GDM1 (cell line): Measurements from ENCODE around the gene SDK1.

Source experiments
- DNase-seq: peaks from one replicate; lab custom pipeline; 2025; lab: John Stamatoyannopoulos, UW

The SDK1 gene

DNA sequence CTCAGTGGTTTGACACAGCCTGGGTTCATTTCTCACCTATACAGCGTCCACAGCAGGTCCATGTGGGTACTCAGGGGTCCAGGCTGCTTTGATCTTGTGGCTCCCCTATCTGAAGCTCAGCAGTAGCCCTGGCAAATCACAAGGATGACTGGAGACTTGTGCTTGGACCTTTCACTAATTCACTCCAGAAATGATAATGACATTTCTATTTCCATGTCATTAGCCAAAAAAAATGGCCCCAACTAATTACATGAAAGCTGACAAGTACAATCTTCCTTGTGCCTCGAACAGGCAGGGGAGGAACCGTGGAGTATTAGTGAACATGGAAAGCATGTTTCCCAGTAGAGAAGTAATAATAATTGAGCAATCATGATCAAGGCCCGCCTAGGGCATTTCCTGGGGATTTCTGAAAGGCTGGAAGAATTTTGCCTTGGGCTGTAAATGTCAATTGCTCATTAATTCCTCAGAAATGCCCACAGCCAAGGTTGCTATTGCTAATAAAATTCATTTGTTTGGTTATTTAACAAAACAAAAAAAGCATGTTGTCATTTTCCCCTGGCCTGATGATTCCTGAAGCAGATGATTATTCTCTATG lies 586.1 kb downstream of the SDK1 start:
- DNase-seq = no peak

DNA sequence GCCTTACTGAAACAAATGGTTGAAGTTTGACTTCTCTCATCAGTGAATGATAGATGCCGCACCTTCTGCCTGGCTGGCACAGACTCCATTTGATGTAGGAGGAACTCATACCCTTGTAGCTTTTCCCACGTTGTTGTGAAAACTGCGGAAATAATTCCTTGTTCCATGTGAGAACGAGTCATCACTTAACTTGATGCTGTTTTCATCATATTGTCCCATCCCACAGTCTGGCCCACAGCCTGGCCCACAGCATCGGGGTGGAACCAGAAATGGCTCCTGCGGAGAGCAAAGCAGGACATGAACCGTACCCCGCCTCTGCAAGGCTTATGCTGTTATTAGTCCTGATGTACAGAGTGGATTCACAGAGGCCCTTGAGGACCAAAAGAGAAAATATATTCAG lies 587.0 kb downstream of the SDK1 start:
- DNase-seq = no peak

DNA sequence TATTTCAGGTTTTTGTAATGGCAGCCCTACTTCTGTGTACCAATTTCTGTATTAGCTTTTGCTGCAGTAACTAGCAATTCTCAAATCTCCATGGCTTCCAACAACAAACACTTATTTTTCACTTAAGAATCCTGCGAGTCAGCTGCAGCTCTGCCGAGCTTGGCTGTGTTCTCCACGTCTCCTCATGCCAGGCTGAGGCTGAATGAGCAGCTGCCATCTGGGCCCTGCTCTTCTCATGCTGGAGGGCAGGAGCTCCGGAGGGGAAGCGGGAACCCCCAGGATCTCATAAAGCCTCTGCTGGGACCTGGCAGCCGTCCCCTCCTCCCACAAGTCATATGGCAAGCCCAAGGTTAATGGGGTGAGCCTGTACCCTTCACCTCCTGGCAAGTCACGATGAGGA lies 591.1 kb downstream of the SDK1 start:
- no peak for DNase-seq

DNA sequence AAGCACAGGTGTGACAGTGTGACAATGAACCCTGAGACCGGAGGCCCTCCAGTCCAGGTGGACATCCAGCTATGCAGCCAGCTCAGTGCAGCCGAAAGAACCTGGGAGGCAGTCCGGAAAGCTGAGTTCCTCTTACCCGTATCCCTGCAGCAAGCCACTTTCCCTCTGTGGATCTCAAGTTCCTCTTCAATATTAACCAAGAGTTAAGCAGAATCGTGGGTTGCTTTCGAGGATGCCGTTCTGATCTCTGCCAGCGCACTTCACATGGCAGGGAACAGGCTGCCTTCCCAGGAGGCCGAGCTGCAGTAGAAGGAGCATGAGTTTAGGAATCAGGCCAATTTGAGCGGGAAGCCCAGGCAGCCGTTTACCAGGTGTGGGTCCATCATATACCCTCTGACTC lies 591.6 kb downstream of the SDK1 start:
- DNase-seq = no peak

DNA sequence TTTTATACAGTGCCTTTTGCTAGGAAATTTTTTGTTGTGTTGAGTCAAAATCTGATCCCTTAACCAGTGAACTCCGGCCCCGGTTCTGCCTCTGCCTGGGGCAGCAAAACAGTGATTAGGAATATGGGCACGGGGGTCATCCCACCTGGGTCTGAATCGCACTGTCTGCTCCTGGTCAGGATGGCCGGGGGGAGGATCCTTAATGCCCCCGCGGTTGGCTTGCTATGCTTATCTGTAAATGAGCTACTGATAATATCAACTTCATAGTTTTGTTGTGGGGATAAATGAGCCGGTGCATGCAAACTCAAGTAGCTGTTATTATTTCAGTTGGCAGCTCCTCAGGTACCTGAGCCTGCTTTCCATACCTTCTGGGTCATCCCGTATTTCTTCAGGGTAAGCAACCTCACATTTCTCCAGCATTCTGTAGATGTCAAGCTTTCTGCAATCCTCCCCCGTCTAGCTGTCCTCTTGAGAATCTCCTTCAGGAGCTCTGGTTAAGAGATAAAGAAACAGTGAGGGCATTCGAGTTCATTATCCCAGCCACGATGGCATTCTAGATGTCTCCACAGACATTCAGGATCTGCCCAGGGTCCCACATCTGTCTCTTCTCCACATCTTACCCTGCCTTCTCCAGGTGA lies 592.2 kb downstream of the SDK1 start:
- DNase-seq = no peak

DNA sequence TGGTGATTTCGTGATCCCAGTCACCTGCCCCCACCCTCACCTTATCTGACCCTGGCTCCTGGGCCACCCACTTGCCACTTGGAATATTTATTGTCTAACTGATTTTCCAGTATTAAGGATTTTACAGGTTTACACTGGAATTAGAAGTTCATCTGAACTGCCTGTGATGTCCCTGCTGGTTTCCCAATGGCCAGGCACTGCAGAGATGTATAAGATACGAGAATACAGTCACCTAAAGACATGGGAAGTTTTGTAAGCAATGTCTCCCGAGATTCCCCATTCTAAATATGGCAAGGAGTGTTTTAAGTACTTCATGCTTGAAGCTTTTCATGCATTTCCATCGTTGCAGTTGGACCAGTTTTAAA lies 592.7 kb downstream of the SDK1 start:
- DNase-seq = no peak

DNA sequence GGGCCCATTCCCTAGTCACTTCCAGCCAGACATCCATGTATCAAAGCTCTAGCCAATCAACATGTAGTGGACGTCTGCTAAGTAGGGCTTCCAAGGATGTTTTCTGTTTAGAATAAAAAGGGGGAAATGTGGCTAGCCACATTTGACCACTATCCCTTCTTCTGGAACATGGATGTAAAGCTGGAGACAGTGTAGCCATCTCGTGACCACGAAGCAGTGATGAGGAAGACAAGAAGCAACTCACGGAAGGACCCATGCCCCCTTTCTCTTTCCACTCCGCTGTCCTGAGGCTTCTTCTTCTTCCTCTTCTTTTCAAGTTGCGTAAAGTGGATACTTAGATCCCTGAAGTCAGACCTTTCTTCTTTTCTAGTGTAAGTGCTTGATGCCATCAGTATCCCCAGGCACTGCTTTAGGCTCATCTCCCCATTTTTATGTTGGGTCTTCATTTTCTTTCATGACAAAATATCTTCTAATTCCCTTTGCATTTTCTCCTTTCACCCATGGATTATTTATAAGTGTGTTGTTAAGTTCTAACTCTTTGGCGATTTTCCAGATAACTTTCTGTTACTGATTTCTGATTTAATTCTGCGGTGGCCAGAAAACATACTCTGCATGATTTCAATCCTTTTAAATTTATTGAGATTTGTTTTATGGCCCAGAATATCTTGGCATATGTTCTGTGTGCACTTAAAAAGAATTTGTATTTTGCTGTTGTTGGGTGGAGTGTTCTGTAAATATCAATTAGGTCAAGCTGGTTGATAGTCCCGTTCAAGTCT lies 594.5 kb downstream of the SDK1 start:
- DNase-seq = no peak

DNA sequence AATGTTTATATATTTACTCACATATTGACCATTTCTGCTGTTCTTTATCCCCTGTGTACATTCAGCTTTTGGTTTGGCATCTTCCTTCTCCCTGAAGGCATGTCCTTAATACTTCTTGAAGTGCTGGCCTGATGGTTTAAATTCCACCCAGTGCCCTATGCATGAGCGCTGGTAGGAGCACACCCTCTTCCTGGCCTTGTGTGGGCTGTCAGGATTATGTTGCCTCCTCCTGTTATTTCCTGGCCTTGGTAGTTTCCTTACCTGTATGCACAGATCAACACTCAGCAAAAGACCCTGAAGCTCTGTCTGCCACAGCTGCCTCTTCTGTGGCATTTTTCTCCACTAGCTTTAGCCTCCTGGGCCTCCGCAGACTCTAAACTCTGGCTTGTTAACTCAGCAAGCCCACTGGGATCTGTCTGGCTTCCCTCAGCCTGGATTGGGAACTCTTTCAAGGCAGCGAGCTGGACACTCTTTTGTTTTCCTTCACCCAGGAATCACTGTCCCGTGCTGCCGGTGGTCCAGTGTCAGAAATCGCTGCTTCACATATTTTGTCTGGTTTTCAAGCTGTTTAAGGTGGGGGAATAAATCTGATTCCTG lies 595.2 kb downstream of the SDK1 start:
- no peak for DNase-seq

DNA sequence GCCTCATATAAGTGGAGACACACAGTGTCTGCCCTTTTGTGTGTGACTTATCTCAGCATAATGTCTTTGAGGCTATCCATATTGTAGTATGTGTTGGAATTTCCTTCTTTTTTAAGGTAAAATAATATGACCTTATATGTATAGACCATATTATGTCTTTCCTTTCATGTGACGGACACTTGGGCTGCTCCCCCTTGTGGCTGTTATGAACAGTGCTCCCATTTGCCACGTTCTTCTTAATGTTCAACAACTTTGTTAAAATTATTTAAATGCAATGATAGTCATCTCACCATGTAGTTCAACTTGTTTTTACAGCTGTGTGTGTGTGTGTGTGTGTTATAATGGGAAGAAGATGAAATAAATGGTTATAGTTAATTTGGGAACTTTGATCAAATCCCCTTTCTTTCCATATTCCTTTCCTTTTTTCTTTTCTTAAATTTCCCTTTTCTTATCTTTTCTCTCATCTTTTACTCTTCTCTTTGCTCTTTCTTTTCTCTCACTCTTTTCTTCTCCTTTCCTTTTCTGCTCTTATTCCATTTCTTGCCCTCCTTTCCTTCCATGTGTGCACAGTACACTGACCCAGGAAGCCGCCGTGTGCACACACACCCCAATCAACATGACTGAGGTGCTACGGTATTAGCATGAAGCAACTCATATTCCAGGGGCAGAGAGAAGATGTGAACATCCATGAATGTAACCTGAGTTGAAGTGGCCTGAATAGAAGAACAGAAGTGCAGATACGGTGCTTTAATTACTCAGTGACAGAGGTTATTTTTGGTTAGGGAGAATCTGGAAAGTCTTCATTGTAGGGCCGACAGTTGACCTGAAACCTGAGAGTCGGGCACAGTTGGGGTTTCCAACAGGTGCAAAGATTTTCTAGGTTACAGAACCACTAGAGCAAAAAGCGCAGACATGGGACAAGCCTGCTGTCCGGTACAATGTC lies 596.6 kb downstream of the SDK1 start:
- DNase-seq = no peak

DNA sequence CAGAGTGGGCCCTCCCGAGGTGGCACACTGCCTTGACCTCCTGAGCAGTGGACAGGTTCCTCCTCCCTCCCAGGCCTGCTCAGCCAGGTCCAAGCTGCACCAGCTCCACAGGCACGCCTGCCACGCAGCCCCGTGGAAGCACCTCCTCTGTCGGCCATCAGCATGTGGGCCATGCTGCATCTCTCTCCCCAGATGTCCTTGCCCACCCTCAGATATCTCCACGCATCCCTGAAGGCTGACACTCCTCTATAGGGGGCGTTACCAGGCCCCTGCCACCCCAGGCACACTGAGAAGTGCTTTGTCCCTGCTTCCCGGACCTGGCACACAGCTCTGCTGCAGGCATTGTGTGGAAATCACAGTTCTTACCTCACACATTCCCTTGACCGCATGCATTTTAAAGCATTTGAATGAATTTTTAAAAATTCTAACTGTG lies 598.5 kb downstream of the SDK1 start:
- no peak for DNase-seq

DNA sequence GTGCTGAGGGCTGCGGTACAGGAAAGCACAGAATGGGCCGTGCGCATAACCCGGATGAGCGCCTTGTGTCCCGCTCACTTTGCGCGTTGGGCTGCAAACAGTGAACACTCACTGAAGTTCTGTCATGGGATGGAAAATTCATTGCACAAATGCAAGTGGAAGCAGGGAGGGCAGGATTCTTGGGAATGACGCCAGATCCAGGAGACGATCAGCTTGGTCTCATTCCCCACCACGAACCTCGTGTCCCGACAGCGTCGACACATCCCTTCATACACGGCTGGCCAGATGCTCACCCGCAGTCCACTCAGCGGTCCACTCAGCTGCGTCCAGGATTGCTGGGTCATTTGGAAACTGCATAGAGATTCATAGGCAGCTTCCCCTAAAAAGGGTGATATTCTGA lies 607.1 kb downstream of the SDK1 start:
- no peak for DNase-seq

DNA sequence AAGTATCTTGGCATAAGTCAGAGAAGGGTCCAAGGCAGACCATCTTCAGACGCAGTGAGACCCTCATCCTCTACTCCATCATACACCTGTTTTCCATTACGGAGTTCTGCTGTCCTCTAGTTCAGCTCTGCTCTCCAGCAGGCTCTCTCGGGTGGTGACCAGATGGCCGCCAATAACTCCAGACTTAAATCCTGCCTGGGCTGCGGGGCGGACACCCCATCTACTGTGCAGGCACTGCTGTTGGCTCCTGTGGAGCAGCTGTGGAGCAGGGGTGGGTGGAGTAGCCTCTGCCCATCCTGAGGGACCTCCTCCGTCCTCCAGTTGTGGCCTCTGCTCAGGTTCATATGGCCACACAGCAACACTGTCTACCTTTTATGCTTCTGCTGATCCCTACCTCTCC lies 608.1 kb downstream of the SDK1 start:
- no peak for DNase-seq

DNA sequence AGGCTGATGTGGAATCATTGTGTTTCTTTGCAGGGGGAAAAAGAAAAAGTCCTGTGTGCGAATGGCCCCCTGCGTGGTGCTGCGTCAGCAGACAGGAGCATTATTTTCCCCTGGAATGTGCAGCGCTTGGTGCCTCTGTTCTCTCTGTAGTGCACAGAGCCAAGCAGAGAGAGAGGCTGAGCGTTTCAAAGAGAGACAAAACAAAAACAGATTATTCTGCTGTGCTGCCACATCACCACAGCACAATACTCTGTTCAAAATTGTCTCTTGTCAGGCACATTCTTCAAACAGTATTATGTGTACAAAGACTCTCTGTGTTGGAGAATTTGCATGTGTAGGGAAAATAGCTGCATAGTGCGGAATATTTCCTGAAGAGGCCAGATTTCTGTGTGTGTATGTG lies 609.0 kb downstream of the SDK1 start:
- DNase-seq = no peak

DNA sequence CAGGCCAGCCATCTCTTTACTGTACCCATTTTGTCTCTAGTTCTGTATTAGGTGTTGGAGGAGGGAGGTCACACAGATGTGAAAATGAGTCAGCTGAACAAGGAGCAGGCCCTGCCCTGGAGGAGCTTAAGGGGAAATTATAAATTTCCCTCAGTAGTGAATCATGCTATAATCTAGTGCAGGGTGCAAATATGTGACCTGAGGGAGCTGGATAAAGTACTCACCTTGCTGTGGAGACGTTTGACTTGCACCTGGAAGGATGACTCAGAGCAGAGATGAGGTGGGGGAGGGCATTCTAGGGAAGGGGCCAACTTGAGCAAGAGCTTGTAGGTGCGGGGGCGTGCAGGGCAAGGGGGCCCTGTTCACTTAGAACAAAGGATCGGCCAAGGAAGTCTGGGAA lies 610.6 kb downstream of the SDK1 start:
- no peak for DNase-seq

DNA sequence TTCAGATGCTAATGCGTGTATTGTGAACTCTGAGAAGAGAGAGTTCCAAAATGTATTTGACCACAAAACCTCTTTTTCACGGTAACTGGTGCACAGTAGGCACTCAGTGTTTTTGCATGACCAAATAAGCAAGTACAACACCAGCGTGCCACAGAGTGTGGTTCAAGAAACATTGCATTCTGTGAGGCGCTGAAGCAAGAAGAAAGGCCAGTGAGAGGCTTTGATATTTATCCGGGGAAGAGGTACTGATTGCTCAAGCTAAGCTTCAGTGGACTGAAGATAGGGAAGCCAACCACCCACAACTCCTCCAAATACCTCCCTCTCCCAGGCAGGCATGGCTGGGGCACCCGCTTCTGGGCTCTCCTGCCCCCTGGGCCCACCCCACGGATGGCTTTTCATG lies 611.2 kb downstream of the SDK1 start:
- no peak for DNase-seq

DNA sequence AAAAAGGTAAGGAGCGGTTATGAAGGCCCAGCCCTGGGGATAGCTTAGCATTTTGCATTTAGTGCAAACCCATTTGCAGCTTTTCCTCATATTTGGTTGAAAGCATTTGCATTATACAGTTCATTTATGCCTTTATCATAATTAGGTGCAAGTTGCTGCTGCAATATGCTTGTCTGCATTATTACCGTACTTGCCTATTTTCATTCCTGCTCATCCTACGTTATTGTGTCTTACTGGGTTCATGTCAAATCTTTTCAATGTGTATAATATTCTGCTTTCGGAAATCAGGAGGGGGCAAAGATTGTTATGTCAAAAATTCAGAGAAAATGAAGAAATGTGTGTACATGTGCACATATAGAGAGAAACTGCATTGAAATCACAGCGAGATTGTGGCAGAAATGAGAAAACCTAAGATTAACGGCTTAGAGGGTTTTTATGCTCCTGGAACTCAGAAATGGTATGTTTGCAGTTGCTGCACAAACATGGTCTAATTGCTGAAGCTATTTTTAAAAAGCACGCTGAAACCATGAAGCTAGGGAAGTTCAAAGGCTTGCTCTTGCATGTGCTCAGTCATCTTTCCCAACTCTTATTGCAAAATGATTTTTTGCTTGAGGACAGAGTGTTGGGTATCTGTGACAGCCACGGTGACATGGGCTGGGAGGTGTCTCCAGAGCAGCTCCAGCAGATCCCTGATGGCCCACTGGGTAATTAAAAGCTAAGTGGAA lies 613.2 kb downstream of the SDK1 start:
- no peak for DNase-seq

DNA sequence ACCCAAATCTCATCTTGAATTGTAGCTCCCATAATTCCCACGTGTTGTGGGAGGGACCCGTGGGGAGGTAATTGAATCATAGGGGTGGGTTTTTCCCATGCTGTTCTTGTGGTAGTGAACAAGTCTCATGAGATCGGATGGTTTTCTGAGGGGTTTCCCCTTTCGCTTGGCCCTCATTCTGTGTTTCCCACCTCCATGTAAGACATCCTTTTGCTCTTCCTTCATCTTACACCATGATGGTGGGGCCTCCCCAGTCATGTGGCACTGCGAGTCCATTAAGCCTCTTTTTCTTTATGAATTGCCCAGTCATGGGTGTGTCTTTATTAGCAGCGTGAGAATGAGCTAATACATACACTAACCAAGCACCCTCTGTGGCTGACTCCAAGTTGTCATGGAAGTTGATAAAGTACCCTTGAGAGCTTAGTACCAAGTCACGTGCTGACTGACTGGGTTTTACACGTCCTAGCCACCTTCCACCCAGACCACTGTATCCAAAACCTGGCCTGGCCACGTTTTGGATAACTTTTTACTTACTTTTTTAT lies 614.4 kb downstream of the SDK1 start:
- DNase-seq = no peak

DNA sequence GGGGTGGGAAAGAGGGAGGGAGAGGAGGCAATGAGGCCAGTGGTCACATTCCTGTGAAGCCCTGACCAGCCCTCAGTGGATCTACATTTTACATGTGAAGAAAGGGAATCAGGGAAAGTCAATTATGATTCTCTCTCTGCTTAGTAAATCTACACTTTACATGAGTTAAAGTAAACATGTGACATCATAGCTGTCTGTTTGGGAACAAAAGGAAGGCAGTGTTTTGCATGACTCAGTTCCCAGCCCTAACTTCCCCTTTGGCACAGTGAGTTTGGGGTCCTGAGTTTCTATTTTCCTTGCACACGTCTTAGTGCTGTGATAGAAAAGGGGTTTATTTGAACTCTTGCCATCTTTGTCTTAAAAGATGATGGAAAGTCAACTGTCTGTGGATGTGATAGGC lies 615.1 kb downstream of the SDK1 start:
- no peak for DNase-seq

DNA sequence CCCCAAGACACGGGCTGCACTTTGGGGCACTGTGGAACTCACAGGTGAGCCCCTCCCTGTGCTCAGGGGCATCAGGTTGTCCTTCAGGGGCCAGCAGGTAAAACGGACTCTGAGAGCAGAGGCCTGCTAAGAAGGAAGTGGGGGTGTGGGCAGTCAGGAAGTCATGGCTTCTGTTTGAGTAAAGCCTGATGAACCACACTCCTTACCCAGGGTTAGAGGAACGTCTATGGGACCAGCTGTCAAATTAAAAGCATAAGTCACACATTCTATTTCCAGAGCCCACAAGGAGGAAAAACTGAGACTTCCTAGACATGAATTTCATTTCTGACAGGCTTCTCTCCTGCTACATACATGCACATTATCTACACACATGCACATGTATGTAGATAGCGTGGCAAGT lies 616.4 kb downstream of the SDK1 start:
- no peak for DNase-seq

DNA sequence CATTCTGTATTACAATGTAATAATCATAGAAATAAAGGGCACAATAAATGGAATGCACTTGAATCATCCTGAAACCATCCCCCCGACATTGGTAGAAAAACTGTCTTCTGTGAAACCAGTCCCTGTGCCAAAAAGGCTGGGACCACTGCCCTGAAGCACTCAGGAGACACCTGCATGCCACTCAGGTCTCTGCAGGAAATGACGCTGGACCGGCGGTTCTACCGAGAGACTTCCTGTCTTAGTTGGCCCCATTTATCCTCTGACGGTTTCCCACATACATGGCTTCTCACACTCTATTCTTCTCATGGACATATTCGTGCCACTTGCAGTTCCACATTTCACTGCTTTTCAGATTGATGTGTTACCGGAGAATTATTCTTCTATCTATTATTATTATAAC lies 617.5 kb downstream of the SDK1 start:
- no peak for DNase-seq

DNA sequence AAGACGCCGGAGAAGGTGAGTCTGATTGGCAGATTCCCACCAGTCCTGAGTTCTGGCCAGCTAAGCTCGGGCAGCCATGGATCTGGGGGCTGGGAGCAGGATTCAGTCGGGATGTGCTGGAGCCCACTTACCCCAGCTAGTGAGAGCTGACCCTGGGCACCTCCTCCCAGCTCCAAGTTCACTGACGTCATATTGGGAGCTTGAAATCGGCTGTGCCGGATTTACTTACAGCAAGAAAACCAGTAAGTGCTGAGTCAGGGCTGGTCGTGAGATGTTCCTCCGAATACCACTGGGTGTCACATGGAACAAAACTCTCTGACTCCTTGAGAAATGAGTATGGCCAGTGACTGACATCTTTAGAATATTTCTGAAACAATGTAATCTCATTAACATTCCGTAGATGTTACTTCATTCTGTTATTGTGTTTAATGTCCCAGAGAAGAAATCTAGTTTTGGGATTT lies 621.2 kb downstream of the SDK1 start:
- DNase-seq = no peak
